ENCODE measurements around the gene EFEMP1.

The EFEMP1 gene

GRCh38 chr2:55923091-55923981, at the start of gene EFEMP1:
Gene EFEMP1 (minus strand): TSS chr2:55923782. CDS start chr2:55922440, 1,342 bp downstream.
- H3K4me3 ChIP-seq (ENCODE audit: low read depth, low read length), result peak within 1 kb of the TSS; percentile 73
- in situ Hi-C loops (cut with HindIII; ENCODE audit: low sequenced_read_pairs), result no loop called here
- DNase-seq (ENCODE audit: low read depth, low spot score), result peak; percentile 62
- no peak for TF ChIP-seq CTCF (IDR thresholded peaks at IDR 0.05; ENCODE audit: low read depth, low read length)

GRCh38 chr2:55970500-55970899, 46.9 kb upstream of the EFEMP1 start:
- no peak for TF ChIP-seq CTCF (IDR thresholded peaks at IDR 0.05; ENCODE audit: low read depth, low read length)
- DNase-seq (ENCODE audit: low read depth, low spot score), result no peak
- in situ Hi-C loops (cut with HindIII; ENCODE audit: low sequenced_read_pairs), result no loop called here
- no peak overlapping the region for H3K4me3 ChIP-seq (ENCODE audit: low read depth, low read length)

- no peak for DNase-seq (ENCODE audit: low read depth, low spot score)
- no peak overlapping the region for H3K4me3 ChIP-seq (ENCODE audit: low read depth, low read length)
- in situ Hi-C loops (cut with HindIII; ENCODE audit: low sequenced_read_pairs), result no loop called here
- TF ChIP-seq CTCF (IDR thresholded peaks at IDR 0.05; ENCODE audit: low read depth, low read length), result no peak
Observed at GRCh38 chr2:55968941-55969340, 45.4 kb upstream of the EFEMP1 start.

- no peak overlapping the region for H3K4me3 ChIP-seq (ENCODE audit: low read depth, low read length)
- TF ChIP-seq CTCF (IDR thresholded peaks at IDR 0.05; ENCODE audit: low read depth, low read length), result no peak
- in situ Hi-C loops (cut with HindIII; ENCODE audit: low sequenced_read_pairs), result no loop called here
- peak; percentile 24 for DNase-seq (ENCODE audit: low read depth, low spot score)
Observed at GRCh38 chr2:55966401-55967118, 43.0 kb upstream of the EFEMP1 start.

GRCh38 chr2:55965966-55966365, 42.4 kb upstream of the EFEMP1 start:
- no peak for TF ChIP-seq CTCF (IDR thresholded peaks at IDR 0.05; ENCODE audit: low read depth, low read length)
- in situ Hi-C loops (cut with HindIII; ENCODE audit: low sequenced_read_pairs), result no loop called here
- peak; percentile 36 for DNase-seq (ENCODE audit: low read depth, low spot score)
- no peak overlapping the region for H3K4me3 ChIP-seq (ENCODE audit: low read depth, low read length)

GRCh38 chr2:55965276-55965675, 41.7 kb upstream of the EFEMP1 start:
- in situ Hi-C loops (cut with HindIII; ENCODE audit: low sequenced_read_pairs), result no loop called here
- no peak overlapping the region for H3K4me3 ChIP-seq (ENCODE audit: low read depth, low read length)

More at GRCh38 chr2:55965276-55965675, 41.7 kb upstream of the EFEMP1 start:
- TF ChIP-seq CTCF (IDR thresholded peaks at IDR 0.05; ENCODE audit: low read depth, low read length), result no peak
- no peak for DNase-seq (ENCODE audit: low read depth, low spot score)

All from astrocyte of the spinal cord (primary cell).